SIG-M5 treated with dmso at 0.1 percent for 504 hours (cell line): Measurements from ENCODE around the gene SAMD15.
"Not testable (repeated sequence)": the region's sequence is repeated elsewhere in the genome, so short reads cannot be mapped to it uniquely, and the experiment has no call there.

Source experiments
- DNase-seq: peaks from one replicate; lab custom pipeline; 2025; ENCODE audit not compliant: unreplicated experiment; lab: John Stamatoyannopoulos, UW

Gene SAMD15

DNA sequence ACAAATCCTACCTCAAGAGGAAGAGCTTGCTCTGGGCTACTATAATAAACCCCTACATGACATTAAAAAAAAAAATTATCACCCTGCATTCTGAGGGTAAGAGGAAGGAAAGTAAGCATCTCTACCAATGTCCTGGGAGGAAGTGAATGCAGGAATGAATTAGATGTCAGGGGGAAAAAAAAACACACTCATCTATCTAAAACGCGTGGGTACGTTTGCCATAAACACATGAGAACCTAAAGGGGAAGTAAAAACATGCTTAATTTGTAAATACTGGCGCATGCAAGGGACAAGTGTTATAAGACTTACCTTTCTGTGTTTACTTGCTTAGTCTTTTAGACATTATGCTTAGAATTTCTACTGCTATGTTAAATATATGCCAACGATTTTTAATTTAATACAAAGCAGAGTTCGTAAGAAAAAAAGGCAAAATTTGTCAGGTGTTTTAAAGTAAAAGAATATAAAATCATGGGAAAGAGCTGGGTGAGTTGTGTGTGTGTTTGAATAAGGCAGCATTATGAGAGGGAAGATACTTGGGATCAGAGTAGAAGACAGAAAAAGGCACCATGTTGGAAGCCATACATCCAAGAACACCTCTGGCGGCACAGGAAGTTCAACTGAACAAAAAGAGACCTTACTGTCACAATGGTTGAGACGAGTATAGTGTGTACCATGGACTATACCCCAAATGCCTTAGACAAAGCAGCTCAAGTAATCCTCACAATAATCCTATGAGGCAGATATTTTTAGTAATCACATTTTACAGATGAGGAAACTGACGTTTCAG, 1.8 kb upstream of the SAMD15 start:
- DNase-seq: peak; percentile 34

- peak; percentile 69 for DNase-seq
Observed at GRCh38 chr14:77375973-77376770, 1.0 kb upstream of the SAMD15 start.

- DNase-seq: no peak
Observed at GRCh38 chr14:77377502-77377844, 294 bp downstream of the SAMD15 start.

DNA sequence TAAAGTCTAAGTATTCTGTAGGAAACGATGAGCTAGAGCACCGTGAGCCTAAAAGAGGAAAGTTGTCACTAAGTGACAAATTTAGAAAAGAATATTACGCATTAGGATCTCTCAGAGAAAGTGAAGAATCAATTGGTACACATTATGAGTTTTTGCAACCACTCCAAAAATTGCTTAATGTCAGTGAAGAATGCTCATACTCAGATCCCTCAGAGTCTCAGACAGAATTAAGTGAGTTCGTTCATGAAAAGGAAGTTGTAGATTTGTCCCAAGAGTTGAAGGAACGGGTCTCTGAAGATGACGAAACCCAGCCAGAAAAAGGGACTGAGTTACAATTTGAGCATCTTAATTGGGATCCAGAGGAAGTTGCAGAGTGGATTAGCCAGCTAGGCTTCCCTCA, 1.5 kb downstream of the SAMD15 start:
- peak; percentile 91 for DNase-seq

DNA sequence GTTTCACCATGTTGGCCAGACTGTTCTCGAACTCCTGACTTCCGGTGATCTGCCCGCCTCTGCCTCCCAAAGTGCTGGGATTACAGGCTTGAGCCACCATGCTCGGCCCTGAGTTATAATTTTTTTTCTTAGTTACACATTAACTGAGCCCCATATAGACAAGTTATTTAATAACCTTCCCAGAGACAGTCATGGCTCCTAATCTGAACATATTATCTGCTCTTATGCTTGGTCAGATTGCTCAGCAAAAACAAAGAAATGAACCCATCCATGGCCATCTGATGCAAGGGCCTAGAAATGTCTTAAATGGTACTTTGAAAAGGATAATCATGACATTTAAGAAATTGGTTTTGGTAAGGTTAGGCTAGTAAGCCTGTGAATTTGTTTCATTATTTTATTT, 13.0 kb downstream of the SAMD15 start:
- DNase-seq: no peak

- no peak for DNase-seq
Observed at GRCh38 chr14:77400216-77400615, 23.0 kb downstream of the SAMD15 start.

- DNase-seq: no peak
Observed at GRCh38 chr14:77403768-77404167, 26.6 kb downstream of the SAMD15 start.

GRCh38 chr14:77406086-77406485, 28.9 kb downstream of the SAMD15 start:
- DNase-seq: no peak

- peak; percentile 75 for DNase-seq
Observed at GRCh38 chr14:77406718-77407117, 29.5 kb downstream of the SAMD15 start.

GRCh38 chr14:77407158-77407557, 30.0 kb downstream of the SAMD15 start:
- peak; percentile 90 for DNase-seq

GRCh38 chr14:77409131-77409533, 32.0 kb downstream of the SAMD15 start:
- DNase-seq: peak; percentile 10

- not testable (repeated sequence) for DNase-seq
Observed at GRCh38 chr14:77415403-77416030, 38.3 kb downstream of the SAMD15 start.

GRCh38 chr14:77416098-77416497, 38.9 kb downstream of the SAMD15 start:
- DNase-seq: not testable (repeated sequence)

DNA sequence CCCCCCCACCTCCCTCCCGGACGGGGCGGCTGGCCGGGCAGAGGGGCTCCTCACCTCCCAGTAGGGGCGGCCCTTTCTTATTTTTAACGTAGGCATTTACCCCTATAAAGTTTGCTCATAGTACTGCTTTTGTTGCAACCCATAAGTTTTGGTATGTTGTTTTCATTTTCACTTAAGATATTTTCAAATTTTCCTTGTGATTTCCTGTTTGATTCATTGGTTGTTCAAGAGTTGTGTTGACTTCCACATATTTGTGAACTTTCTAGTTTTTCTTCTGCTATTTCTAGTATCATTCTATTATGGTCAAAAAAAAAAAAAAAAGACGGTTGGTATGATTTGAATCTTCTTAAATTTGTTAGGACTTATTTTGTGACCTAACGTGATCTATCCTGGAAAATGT, 39.7 kb downstream of the SAMD15 start:
- no peak for DNase-seq

DNA sequence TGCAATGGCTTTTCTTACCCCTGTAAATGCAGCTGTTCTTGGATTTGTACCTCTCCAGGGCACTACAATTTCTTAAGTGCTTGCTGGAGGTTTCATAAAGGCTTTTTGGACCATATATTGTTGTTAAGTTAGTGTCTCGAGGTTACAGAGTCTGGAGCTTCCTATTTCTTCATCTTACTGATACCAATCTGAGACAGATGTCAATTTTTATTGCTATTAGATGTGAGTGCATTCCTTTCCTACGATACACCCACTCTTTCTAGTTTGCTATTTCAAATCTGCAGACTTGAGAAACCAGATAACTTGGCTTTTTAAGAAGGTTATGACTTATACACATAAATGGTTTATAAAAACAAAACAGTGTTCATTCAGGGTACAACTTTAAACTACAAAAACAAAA, 44.0 kb downstream of the SAMD15 start:
- DNase-seq: no peak

DNA sequence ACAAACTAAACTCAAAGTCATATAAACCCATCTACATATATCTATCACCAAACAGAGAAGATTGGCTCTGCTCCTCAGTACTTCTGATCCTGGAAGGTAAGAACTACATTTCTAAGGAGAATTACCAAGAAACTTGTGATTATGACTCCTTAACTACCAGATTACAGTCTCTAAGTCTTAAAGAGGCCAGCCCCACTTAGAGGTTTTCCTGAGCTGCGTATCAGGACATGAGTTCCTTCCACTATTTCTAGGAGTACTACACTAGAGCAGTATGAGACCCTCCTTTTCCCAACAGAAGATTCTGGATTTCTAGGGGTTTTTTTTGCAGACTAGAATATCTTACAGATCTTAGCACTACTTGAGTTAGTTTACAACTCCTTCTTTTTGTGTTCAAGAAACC, 46.2 kb downstream of the SAMD15 start, which contains the start of gene NOXRED1:
Gene NOXRED1 (minus strand): TSS at position 101 of the 400 bp plus-strand sequence. CDS start 634 bp downstream, outside the sequence.
- no peak for DNase-seq

GRCh38 chr14:77424862-77425261, 47.7 kb downstream of the SAMD15 start:
- no peak for DNase-seq

GRCh38 chr14:77426396-77426795, 49.2 kb downstream of the SAMD15 start:
- DNase-seq: no peak

DNA sequence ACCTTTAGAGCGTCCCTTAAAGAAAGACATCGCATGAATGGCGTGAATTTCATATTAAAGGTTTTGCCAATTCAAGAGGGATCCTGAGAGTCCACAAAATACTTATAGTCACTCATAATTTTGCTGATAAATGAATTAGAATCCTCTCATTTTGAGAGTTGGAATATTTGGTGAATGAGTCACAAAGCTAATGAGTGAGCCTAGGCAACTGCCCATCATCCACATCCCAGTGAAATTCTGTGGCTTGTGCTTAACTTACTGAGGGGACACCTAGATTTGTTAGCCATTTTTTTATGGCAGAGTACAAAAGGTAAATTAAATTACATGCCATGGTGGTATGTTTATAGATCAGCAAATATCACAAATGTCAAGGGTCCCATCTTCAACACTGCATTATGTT, 58.9 kb downstream of the SAMD15 start:
- no peak for DNase-seq

DNA sequence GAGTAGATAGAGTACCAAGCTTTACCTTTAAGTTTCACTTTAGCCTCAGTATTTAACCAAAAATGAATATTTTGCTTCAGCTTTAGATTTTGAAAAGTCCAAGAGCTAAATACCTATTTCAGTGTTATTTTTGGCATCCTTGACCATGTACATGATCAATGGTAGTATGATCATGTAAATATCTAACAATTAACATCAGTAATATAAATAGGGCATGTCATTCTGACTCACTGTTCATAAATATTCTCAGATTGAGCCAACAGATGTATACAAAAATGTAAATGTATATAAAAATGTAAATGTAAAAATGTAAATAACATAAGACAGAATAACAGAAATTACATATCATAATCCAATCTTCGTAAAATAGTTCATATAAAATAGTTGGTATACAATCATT, 61.4 kb downstream of the SAMD15 start:
- no peak for DNase-seq

DNA sequence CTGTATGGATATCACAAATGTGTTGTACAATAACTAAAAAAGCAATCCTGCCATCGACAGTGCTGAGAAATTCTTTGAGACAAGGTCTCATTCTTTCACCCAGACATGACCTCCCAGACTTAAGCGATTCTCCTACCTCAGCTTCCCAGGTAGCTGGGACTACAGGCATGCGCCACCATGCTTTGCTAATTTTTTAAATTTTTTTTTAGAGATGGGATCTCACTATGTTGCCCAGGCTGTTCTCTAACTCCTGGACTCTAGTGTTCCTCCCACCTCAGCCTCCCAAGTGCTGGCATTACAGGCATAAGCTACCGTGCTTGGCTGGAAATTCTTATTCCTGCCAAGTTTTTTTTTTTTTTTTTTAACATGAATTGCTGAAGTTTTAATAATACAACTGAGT, 62.7 kb downstream of the SAMD15 start:
- no peak for DNase-seq
